ENCODE measurements around the gene RNF44. TPM values are rescaled to one million over a fixed set of nuclear protein-coding genes. Genes with fewer than 3 reads are reported as not detected.

RNF44 gene
- total and polyA plus RNA-seq, 2 donors (not counting 3 experiments of a cell fraction or from before 2014, with no cell fraction given): 19.8 to 50.2 TPM

DNA sequence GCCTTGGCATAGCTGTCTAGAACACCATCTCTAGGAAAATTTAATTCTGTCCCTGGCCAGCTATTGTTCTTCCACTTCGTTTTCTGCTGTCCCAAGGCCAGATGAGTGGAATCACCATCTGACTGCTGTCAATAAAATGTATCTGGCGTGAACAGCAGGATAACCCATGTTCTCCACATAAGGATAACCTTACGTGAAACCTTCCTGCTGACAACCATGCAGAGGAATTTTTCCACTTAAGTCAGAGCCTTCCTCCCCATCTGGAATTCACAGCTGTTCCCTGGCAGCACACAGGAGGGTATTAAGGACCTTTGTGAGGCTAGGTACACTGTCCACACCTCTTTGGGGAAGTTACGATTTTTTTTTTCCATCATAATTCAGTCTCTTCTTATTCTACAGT, 28.6 kb downstream of the RNF44 start:
- no TSS peak for BruUV-seq (replicated peaks)
- no peaks in the 10 kb centered on the region for H3K9me1 ChIP-seq (replicated peaks; ENCODE audit: control insufficient read depth, extremely low read depth, insufficient read depth, low read length)
- ChIA-PET CTCF (no interaction called here), POLR2A (no interaction called here)
- no peak overlapping the region for H3K4me3 ChIP-seq (replicated peaks in 1 of 3; ENCODE audit: insufficient read depth in 1 of 3, low read depth in 1 of 3, low read length in 3 of 3)
- DNase-seq (ENCODE audit: low read depth, low spot score) (no peak), FAIRE-seq (no peak)
- dilution Hi-C loops (cut with MboI; ENCODE audit: extremely low pct_ligation_motif_present, low sequenced_read_pairs): no loop called here
- no peaks in the 10 kb centered on the region for H3K4me1 ChIP-seq (ENCODE audit: control insufficient read depth, extremely low read depth, insufficient read depth, low read length)
- H3K79me2 ChIP-seq (ENCODE audit: control insufficient read depth, insufficient read depth, low read length): no peaks in the 10 kb centered on the region
- H4K20me1 ChIP-seq (replicated peaks; ENCODE audit: control insufficient read depth, extremely low read depth, insufficient read depth, low read length): no peaks in the 10 kb centered on the region
- H3K27me3 ChIP-seq (ENCODE audit: control insufficient read depth in 2 of 2, insufficient read depth in 2 of 2, low read length in 2 of 2): no peaks in the 10 kb centered on the region
- no peak overlapping the region for H3K27ac ChIP-seq (ENCODE audit: insufficient read depth, low read depth, low read length)
- H3K9me3 ChIP-seq (replicated peaks; ENCODE audit: control insufficient read depth, insufficient read depth, low read length): no peaks in the 10 kb centered on the region
- TF ChIP-seq FOS (IDR thresholded peaks at IDR 0.05; ENCODE audit: borderline replicate concordance, insufficient read depth, low read length) (no peak), MYC (IDR thresholded peaks at IDR 0.05; ENCODE audit: low read depth, low read length) (no peak), EZH2 (IDR thresholded peaks at IDR 0.05; ENCODE audit: borderline replicate concordance, low read depth, low read length, severe bottlenecking) (no peak), GATA2 (IDR thresholded peaks at IDR 0.05; ENCODE audit: insufficient read depth, insufficient read length, low read depth, low read length) (no peak), POLR2A (IDR thresholded peaks at IDR 0.05; ENCODE audit: low read depth, low read length) (no peak), JUN (IDR thresholded peaks at IDR 0.05; ENCODE audit: borderline replicate concordance, insufficient read depth, insufficient read length, low read depth) (no peak)
- no peak overlapping the region for H3K9ac ChIP-seq (replicated peaks; ENCODE audit: extremely low read depth, insufficient read depth, low read length)
- no peak overlapping the region for H2AFZ ChIP-seq (ENCODE audit: low read depth, low read length)
- intact Hi-C loops (cut with micrococcal nuclease): no loop called here
- peaks cover 9 to 18% of the 10 kb centered on the region in 2 experiments for H3K36me3 ChIP-seq (ENCODE audit: control insufficient read depth in 2 of 2, extremely low read depth in 1 of 2, insufficient read depth in 2 of 2, low read length in 2 of 2)
- H3K4me2 ChIP-seq (ENCODE audit: insufficient read depth, low read length): no peak overlapping the region

DNA sequence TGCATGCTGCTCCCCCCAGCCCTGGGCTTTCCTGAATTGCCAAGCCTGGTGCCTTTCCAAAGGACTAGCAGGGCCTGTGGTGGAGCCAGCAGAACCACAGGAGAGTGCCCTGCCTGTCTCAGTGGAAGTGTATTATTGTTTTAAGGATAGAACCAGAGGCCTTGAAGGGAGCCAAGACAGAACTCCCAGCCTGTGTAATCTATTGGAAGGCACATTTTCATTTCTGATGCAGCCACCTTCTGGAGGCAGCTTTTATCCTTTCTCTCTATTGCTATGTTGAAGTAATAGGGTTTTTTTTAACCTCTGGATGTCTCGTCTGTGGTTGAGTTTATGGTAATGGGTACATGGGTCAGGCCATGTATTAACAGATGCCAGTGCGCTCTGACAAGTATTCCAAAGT, 29.3 kb downstream of the RNF44 start:
- CTCF ChIA-PET: no interaction called here

More for the DNA sequence above, 29.3 kb downstream of the RNF44 start:
- Histone ChIP-seq H3K9me1 (replicated peaks; ENCODE audit: control insufficient read depth, extremely low read depth, insufficient read depth, low read length) (no peaks in the 10 kb centered on the region), H3K36me3 (ENCODE audit: control insufficient read depth in 2 of 2, extremely low read depth in 1 of 2, insufficient read depth in 2 of 2, low read length in 2 of 2) (peaks cover 9 to 18% of the 10 kb centered on the region in 2 experiments), H3K27me3 (ENCODE audit: control insufficient read depth in 2 of 2, insufficient read depth in 2 of 2, low read length in 2 of 2) (no peaks in the 10 kb centered on the region), H3K27ac (ENCODE audit: insufficient read depth, low read depth, low read length) (no peak overlapping the region), H3K4me1 (ENCODE audit: control insufficient read depth, extremely low read depth, insufficient read depth, low read length) (no peaks in the 10 kb centered on the region), H3K9ac (replicated peaks; ENCODE audit: extremely low read depth, insufficient read depth, low read length) (no peak overlapping the region), H3K4me2 (ENCODE audit: insufficient read depth, low read length) (no peak overlapping the region), H4K20me1 (replicated peaks; ENCODE audit: control insufficient read depth, extremely low read depth, insufficient read depth, low read length) (no peaks in the 10 kb centered on the region), H3K9me3 (replicated peaks; ENCODE audit: control insufficient read depth, insufficient read depth, low read length) (no peaks in the 10 kb centered on the region), H3K4me3 (replicated peaks in 1 of 3; ENCODE audit: insufficient read depth in 1 of 3, low read depth in 1 of 3, low read length in 3 of 3) (no peak overlapping the region), H3K79me2 (ENCODE audit: control insufficient read depth, insufficient read depth, low read length) (no peaks in the 10 kb centered on the region), H2AFZ (ENCODE audit: low read depth, low read length) (no peak overlapping the region)
- dilution Hi-C loops (cut with MboI; ENCODE audit: extremely low pct_ligation_motif_present, low sequenced_read_pairs) (no loop called here), intact Hi-C loops (cut with micrococcal nuclease) (no loop called here)
- POLR2A ChIA-PET: no interaction called here
- no TSS peak for BruUV-seq (replicated peaks)
- DNase-seq (ENCODE audit: low read depth, low spot score): no peak
- no peak for FAIRE-seq
- TF ChIP-seq EZH2 (IDR thresholded peaks at IDR 0.05; ENCODE audit: borderline replicate concordance, low read depth, low read length, severe bottlenecking) (no peak), POLR2A (IDR thresholded peaks at IDR 0.05; ENCODE audit: low read depth, low read length) (no peak), JUN (IDR thresholded peaks at IDR 0.05; ENCODE audit: borderline replicate concordance, insufficient read depth, insufficient read length, low read depth) (no peak), MYC (IDR thresholded peaks at IDR 0.05; ENCODE audit: low read depth, low read length) (no peak), POLR2AphosphoS5 (IDR thresholded peaks at IDR 0.05; ENCODE audit: insufficient read depth, low read depth, low read length) (no peak)
- TF ChIP-seq, protein P1, sequence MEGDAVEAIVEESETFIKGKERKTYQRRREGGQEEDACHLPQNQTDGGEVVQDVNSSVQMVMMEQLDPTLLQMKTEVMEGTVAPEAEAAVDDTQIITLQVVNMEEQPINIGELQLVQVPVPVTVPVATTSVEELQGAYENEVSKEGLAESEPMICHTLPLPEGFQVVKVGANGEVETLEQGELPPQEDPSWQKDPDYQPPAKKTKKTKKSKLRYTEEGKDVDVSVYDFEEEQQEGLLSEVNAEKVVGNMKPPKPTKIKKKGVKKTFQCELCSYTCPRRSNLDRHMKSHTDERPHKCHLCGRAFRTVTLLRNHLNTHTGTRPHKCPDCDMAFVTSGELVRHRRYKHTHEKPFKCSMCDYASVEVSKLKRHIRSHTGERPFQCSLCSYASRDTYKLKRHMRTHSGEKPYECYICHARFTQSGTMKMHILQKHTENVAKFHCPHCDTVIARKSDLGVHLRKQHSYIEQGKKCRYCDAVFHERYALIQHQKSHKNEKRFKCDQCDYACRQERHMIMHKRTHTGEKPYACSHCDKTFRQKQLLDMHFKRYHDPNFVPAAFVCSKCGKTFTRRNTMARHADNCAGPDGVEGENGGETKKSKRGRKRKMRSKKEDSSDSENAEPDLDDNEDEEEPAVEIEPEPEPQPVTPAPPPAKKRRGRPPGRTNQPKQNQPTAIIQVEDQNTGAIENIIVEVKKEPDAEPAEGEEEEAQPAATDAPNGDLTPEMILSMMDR (IDR thresholded peaks at IDR 0.05; ENCODE audit: extremely low read depth in 1 of 2, insufficient read depth in 1 of 2, low read depth in 1 of 2, low read length in 2 of 2): no peak
